ENCODE measurements around the gene CCDC71.

DNA sequence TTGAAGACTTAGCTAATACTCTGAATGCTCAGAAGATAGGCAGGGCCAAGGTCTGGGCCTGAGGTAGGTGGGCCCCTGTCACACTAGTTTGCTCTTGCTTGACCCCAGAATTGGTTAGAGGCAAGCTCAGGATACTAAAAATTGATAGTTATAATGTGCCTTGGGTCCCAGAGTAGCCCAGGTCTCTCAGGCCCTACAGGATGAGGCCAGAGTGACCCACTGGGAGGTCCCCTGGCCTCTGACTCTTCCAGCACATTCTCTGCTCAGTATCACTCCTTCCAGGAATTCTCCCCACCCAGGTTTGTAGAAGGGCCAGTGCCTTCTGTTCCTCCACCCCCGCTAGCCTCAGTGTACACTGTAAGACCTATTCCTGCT is 4.6 kb upstream of the CCDC71 start:
- TF ChIP-seq, protein P1, sequence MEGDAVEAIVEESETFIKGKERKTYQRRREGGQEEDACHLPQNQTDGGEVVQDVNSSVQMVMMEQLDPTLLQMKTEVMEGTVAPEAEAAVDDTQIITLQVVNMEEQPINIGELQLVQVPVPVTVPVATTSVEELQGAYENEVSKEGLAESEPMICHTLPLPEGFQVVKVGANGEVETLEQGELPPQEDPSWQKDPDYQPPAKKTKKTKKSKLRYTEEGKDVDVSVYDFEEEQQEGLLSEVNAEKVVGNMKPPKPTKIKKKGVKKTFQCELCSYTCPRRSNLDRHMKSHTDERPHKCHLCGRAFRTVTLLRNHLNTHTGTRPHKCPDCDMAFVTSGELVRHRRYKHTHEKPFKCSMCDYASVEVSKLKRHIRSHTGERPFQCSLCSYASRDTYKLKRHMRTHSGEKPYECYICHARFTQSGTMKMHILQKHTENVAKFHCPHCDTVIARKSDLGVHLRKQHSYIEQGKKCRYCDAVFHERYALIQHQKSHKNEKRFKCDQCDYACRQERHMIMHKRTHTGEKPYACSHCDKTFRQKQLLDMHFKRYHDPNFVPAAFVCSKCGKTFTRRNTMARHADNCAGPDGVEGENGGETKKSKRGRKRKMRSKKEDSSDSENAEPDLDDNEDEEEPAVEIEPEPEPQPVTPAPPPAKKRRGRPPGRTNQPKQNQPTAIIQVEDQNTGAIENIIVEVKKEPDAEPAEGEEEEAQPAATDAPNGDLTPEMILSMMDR (IDR thresholded peaks at IDR 0.05) = no peak
- TF ChIP-seq POLR2A (IDR thresholded peaks at IDR 0.05) = no peak
